ENCODE measurements around the gene HSPB2. TPM values are rescaled to one million over a fixed set of nuclear protein-coding genes. Genes with fewer than 3 reads are reported as not detected.
A peak's percentile ranks its signal among the peaks of the same experiment; 100 is the strongest.
"Not testable (repeated sequence)": the region's sequence is repeated elsewhere in the genome, so short reads cannot be mapped to it uniquely, and the experiment has no call there.

Gene HSPB2
- total RNA-seq, 1 donor from 2014 or later = 9.2 TPM

DNA sequence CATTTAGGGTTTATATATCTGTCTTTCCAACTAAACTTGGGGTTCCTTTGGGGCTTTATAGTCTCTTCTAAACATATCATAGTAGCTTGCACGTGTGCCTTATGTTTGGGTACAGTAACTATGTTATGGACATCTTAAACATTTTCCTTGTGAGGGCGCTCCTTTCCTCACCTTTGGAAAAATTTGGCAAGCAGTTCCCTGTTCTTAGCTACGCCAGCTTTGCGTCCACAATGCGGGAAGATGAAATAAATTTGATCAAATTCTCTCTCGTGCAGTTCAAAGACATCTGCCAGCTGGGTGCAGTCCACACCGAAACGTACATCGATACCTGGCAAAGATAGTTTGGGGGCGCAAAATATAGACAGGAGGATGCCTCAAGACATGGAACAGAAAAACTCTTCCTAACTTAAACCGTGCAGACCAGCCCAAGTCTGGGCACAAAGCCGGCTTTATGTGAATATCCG, 34.1 kb upstream of the HSPB2 start:
- H3K36me3 ChIP-seq = no peaks in the 10 kb centered on the region
- H3K4me3 ChIP-seq = peak overlapping the region; percentile 73
- H3K4me1 ChIP-seq = peaks cover 7% of the 10 kb centered on the region
- TF ChIP-seq, protein P1, sequence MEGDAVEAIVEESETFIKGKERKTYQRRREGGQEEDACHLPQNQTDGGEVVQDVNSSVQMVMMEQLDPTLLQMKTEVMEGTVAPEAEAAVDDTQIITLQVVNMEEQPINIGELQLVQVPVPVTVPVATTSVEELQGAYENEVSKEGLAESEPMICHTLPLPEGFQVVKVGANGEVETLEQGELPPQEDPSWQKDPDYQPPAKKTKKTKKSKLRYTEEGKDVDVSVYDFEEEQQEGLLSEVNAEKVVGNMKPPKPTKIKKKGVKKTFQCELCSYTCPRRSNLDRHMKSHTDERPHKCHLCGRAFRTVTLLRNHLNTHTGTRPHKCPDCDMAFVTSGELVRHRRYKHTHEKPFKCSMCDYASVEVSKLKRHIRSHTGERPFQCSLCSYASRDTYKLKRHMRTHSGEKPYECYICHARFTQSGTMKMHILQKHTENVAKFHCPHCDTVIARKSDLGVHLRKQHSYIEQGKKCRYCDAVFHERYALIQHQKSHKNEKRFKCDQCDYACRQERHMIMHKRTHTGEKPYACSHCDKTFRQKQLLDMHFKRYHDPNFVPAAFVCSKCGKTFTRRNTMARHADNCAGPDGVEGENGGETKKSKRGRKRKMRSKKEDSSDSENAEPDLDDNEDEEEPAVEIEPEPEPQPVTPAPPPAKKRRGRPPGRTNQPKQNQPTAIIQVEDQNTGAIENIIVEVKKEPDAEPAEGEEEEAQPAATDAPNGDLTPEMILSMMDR (IDR thresholded peaks at IDR 0.05) = no peak
- no peaks in the 10 kb centered on the region for H3K27me3 ChIP-seq
- ATAC-seq (no peak), DNase-seq (no peak)
- intact Hi-C loops (cut with DNase I) = no loop called here
- H3K27ac ChIP-seq = peak overlapping the region; percentile 95
- H3K9me3 ChIP-seq = no peaks in the 10 kb centered on the region

DNA sequence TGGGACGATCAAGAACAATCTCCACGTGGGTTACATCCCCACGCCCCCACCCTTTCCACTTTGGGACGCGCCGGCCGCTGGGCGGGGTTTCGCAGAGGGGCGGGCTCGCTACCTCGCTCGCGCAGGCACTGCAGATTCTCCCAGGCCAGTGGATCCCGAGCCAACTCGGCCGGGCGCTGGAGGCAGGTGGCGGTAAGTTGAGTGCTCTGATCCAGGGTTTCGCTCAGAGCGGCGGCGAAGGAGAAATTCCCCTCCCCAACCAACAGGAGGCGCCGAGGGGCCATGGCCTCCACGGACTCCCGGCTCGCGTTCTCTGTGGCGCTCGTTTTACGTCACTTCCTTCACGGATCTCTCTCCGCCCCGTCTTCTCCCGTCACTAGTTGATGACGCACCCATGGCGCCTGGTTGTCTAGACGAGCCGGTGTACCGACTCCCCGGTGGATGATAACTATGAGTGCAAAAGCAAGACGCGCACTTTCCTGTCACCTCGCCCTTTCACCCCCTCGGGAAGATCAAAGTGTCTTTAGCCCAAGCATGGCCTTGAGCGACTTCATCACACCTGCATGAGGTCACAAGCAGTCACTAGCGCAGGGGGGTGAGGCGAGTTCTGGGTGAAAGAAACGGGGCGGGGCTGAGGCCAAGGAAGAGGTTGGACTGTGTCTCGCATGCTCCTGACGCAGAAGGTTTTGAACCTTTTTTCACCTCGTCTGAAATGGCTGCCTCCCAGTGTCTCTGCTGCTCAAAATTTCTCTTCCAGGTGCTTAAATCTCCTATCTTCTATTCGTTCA, 33.5 kb upstream of the HSPB2 start, which contains the start of the genes CFAP68 and FDXACB1:
CFAP68 (plus strand) TSS at position 693 of the 788 bp plus-strand sequence; CDS start at position 713, 20 bp downstream.
FDXACB1 (minus strand) TSS at position 317 of the 788 bp plus-strand sequence; CDS start at position 284, 33 bp downstream.
- intact Hi-C loops (cut with DNase I) = no loop called here

DNA sequence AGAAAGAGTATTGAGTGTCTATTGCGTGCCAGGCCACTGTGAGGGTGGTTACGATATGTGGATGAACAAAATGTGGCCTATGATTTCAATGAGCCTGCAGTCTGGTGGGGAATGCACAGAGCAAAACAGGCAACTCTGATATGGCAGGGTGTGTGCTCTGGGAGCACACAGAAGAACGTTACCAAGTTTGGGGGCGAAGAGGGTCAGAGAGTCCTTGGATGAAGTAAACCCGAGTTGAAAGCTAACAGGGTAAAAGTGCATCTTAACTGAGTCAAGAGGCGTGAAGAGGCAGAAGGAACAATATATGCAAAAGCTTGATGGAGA, 32.9 kb upstream of the HSPB2 start:
- peak overlapping the region; percentile 95 for H3K27ac ChIP-seq
- H3K36me3 ChIP-seq = no peaks in the 10 kb centered on the region
- no peak for DNase-seq
- no peak for ATAC-seq
- TF ChIP-seq, protein P1 (IDR thresholded peaks at IDR 0.05) = no peak
- no peaks in the 10 kb centered on the region for H3K27me3 ChIP-seq
- peak overlapping the region; percentile 73 for H3K4me3 ChIP-seq
- no peaks in the 10 kb centered on the region for H3K9me3 ChIP-seq
- intact Hi-C loops (cut with DNase I) = no loop called here
- peaks cover 7% of the 10 kb centered on the region for H3K4me1 ChIP-seq

More for the DNA sequence above, 33.5 kb upstream of the HSPB2 start, which contains the start of the genes CFAP68 and FDXACB1:
- no peaks in the 10 kb centered on the region for H3K9me3 ChIP-seq
- peak; percentile 98 for ATAC-seq
- DNase-seq = peak; percentile 97
- peak within 1 kb of the TSS; percentile 73 for H3K4me3 ChIP-seq
- no peaks in the 10 kb centered on the region for H3K27me3 ChIP-seq
- peaks cover 7% of the 10 kb centered on the region for H3K4me1 ChIP-seq
- TF ChIP-seq, protein P1 (IDR thresholded peaks at IDR 0.05) = peak; percentile 95
- H3K36me3 ChIP-seq = no peaks in the 10 kb centered on the region
- peak within 1 kb of the TSS; percentile 95 for H3K27ac ChIP-seq

DNA sequence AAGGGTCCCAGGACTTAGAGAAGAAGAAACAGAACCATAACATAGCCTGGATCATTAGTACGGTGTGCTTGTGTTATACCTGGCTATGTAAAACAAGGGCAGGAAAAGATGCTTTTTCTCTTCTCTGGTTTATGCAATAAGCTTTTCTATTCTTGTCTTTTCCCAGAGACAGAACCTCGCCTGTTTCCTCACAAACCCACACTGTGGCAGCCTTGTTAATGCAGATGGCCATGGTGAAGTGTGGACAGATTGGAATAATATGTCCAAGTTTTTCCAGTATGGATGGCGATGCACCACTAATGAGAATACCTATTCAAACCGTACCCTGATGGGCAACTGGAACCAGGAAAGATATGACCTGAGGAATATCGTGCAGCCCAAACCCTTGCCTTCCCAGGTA, 30.3 kb upstream of the HSPB2 start:
- Histone ChIP-seq H3K36me3 (no peaks in the 10 kb centered on the region), H3K9me3 (no peaks in the 10 kb centered on the region), H3K27me3 (no peaks in the 10 kb centered on the region), H3K4me1 (peaks cover 7% of the 10 kb centered on the region), H3K27ac (no peak overlapping the region), H3K4me3 (no peak overlapping the region)
- TF ChIP-seq, protein P1 (IDR thresholded peaks at IDR 0.05) = no peak
- intact Hi-C loops (cut with DNase I) = no loop called here
- ATAC-seq = no peak
- DNase-seq = no peak

DNA sequence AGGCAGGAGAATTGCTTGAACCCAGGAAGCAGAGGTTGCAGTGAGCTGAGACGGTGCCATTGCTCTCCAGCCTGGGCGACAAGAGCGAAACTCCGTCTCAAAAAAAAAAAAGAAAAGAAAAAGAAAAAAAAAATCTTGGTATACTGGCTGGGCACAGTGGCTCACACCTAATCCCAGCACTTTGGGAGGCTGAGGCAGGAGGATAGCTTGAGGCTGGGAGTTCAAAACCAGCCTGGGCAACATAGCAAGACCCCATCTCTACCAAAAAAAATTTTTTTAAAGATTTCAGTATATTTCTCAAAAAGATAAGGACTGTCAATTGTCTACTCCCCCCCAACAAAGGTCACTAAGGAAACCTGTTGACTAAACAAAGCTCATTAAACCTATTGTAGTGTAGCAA, 27.5 kb upstream of the HSPB2 start:
- H3K27me3 ChIP-seq; ATAC-seq; H3K9me3 ChIP-seq; H3K4me1 ChIP-seq; H3K36me3 ChIP-seq; intact Hi-C loops (cut with DNase I); H3K4me3 ChIP-seq; H3K27ac ChIP-seq; DNase-seq: not testable (repeated sequence)

DNA sequence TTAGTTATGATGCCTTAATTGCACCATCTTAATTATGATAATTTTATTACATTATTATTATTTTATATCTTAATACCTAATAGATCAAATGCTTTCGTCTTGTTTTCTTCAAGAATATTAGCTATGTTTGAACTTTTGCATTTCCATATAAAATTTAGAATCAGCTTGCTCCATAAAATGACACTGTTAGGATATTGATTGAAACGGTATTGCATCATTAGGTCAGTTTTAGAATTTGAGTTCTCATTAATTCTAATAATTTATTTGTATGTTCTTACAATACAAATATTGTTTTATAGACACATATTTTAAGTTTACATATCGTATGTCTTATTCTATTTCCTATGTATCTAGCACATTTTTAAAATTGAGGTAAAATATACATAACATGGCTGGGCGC, 26.5 kb upstream of the HSPB2 start:
- ATAC-seq = no peak
- TF ChIP-seq, protein P1 (IDR thresholded peaks at IDR 0.05) = no peak

More for the DNA sequence above, 26.5 kb upstream of the HSPB2 start:
- Histone ChIP-seq H3K36me3 (no peaks in the 10 kb centered on the region), H3K4me3 (no peak overlapping the region), H3K9me3 (no peaks in the 10 kb centered on the region), H3K27me3 (no peaks in the 10 kb centered on the region), H3K4me1 (no peaks in the 10 kb centered on the region), H3K27ac (no peak overlapping the region)
- DNase-seq = no peak
- intact Hi-C loops (cut with DNase I) = no loop called here
